Gastrocnemius medialis (tissue), 4 donors: Measurements from ENCODE around the gene EPHB4.

Experiments
- CTCF ChIP-seq, 5 experiments: fragments of 450-650 bp in 3 of 5; fragments of 200-600 bp in 2 of 5; sonication (generic) in 2 of 5; IDR thresholded peaks in 4 of 5; conservative IDR thresholded peaks in 1 of 5; 1 replicate in 4 of 5; 2 replicates in 1 of 5; pipeline ENCODE4 v1.5.1; 2016 to 2019; ENCODE audit warnings: antibody characterized with exemption in 5 of 5, mild to moderate bottlenecking in 3 of 5, moderate library complexity in 3 of 5
- POLR2A ChIP-seq, 2 donors: fragments of 450-650 bp; IDR thresholded peaks; one replicate each; pipeline ENCODE4 v1.6.1; 2017; ENCODE audit warnings: antibody characterized with exemption in 2 of 2, mild to moderate bottlenecking in 2 of 2, moderate library complexity in 2 of 2

DNA sequence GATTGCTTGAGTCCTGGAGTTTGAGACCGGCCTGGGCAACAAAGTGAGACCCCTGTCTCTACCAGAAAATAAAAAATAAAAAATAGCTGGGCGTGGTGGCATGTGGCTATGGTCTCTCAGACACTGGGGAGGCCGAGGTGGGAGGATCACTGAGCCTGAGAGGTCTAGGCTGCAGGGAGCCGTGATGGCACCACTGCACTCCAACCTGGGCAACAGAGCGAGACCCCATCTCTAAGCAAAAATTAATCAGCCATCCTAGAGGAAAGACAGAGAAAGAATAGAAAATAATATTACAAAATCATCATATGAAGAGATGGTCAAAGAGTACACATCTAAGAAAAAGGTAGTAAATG is 4.9 kb upstream of the EPHB4 start:
- no peak for TF ChIP-seq POLR2A (IDR thresholded peaks at IDR 0.05)
- TF ChIP-seq CTCF (IDR thresholded peaks at IDR 0.05 in 4 of 5, conservative IDR thresholded peaks at IDR 0.05 in 1 of 5) = no peak
